GM18868 (cell line): ENCODE measurements around the gene PLA2G4C.
"Not testable (repeated sequence)": the region's sequence is repeated elsewhere in the genome, so short reads cannot be mapped to it uniquely, and the experiment has no call there.

Experiments
- ATAC-seq: cut with Tn5 transposase; IDR thresholded peaks from one replicate; pipeline ENCODE4 v1.9.1; 2021; ENCODE audit warnings: mild to moderate bottlenecking, moderate library complexity; ENCODE audit not compliant: unreplicated experiment

The PLA2G4C gene

GRCh38 chr19:48113190-48113917, 2.7 kb upstream of the PLA2G4C start:
- no peak for ATAC-seq

- ATAC-seq, result no peak
Measured at GRCh38 chr19:48111280-48111679, 663 bp upstream of the PLA2G4C start.

- no peak for ATAC-seq
Measured at GRCh38 chr19:48108997-48109782, 1.4 kb downstream of the PLA2G4C start.

- ATAC-seq, result no peak
Measured at GRCh38 chr19:48103922-48104321, 6.7 kb downstream of the PLA2G4C start.

- no peak for ATAC-seq
Measured at GRCh38 chr19:48102870-48103751, 7.5 kb downstream of the PLA2G4C start.

GRCh38 chr19:48095612-48096175, 14.9 kb downstream of the PLA2G4C start:
- ATAC-seq, result no peak

GRCh38 chr19:48094855-48095203, 15.8 kb downstream of the PLA2G4C start:
- no peak for ATAC-seq

GRCh38 chr19:48094129-48094854, 16.3 kb downstream of the PLA2G4C start:
- ATAC-seq, result no peak

- not testable (repeated sequence) for ATAC-seq
Measured at GRCh38 chr19:48091111-48091718, 19.4 kb downstream of the PLA2G4C start.

GRCh38 chr19:48090281-48090802, 20.3 kb downstream of the PLA2G4C start:
- no peak for ATAC-seq

GRCh38 chr19:48088991-48089390, 21.6 kb downstream of the PLA2G4C start:
- ATAC-seq, result not testable (repeated sequence)

- ATAC-seq, result no peak
Measured at GRCh38 chr19:48085904-48086864, 24.4 kb downstream of the PLA2G4C start.

- no peak for ATAC-seq
Measured at GRCh38 chr19:48085076-48085475, 25.5 kb downstream of the PLA2G4C start.

GRCh38 chr19:48081106-48081505, 29.5 kb downstream of the PLA2G4C start:
- no peak for ATAC-seq

GRCh38 chr19:48070177-48070769, 40.3 kb downstream of the PLA2G4C start:
- not testable (repeated sequence) for ATAC-seq

GRCh38 chr19:48069435-48069834, 41.2 kb downstream of the PLA2G4C start:
- no peak for ATAC-seq

- ATAC-seq, result no peak
Measured at GRCh38 chr19:48064509-48064908, 46.1 kb downstream of the PLA2G4C start.
